ENCODE measurements around the gene MYOM1. TPM values are rescaled to one million over a fixed set of nuclear protein-coding genes. Genes with fewer than 3 reads are reported as not detected.

Gene MYOM1
- total RNA-seq, 4 donors from 2014 or later: 3.1 to 15.8 (median 9.0) TPM

DNA sequence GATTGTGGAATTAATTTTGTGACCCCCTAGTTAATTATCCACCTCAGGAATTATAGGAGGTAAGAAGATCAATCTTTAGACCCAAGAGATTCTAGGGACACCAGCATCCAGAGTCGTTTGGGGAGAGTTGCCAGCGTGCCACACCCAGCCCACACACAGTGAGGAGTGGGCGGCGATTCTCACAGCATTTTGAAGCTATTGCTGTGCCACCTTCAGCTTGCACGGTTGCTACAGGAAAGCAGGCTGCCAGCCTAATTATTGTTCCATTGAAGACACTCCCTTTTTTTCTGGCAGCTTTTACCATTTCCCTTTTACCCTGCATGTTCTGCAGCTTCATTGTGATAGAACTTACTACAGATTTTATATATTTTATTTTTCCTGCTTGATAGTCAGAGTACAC is 14.7 kb upstream of the MYOM1 start:
- intact Hi-C loops (cut with DNase I; ENCODE audit: low total_unique reads): no loop called here
- TF ChIP-seq POLR2A (IDR thresholded peaks at IDR 0.05): no peak
- TF ChIP-seq, protein P1, sequence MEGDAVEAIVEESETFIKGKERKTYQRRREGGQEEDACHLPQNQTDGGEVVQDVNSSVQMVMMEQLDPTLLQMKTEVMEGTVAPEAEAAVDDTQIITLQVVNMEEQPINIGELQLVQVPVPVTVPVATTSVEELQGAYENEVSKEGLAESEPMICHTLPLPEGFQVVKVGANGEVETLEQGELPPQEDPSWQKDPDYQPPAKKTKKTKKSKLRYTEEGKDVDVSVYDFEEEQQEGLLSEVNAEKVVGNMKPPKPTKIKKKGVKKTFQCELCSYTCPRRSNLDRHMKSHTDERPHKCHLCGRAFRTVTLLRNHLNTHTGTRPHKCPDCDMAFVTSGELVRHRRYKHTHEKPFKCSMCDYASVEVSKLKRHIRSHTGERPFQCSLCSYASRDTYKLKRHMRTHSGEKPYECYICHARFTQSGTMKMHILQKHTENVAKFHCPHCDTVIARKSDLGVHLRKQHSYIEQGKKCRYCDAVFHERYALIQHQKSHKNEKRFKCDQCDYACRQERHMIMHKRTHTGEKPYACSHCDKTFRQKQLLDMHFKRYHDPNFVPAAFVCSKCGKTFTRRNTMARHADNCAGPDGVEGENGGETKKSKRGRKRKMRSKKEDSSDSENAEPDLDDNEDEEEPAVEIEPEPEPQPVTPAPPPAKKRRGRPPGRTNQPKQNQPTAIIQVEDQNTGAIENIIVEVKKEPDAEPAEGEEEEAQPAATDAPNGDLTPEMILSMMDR (IDR thresholded peaks at IDR 0.05): no peak
- DNase-seq: no peak

DNA sequence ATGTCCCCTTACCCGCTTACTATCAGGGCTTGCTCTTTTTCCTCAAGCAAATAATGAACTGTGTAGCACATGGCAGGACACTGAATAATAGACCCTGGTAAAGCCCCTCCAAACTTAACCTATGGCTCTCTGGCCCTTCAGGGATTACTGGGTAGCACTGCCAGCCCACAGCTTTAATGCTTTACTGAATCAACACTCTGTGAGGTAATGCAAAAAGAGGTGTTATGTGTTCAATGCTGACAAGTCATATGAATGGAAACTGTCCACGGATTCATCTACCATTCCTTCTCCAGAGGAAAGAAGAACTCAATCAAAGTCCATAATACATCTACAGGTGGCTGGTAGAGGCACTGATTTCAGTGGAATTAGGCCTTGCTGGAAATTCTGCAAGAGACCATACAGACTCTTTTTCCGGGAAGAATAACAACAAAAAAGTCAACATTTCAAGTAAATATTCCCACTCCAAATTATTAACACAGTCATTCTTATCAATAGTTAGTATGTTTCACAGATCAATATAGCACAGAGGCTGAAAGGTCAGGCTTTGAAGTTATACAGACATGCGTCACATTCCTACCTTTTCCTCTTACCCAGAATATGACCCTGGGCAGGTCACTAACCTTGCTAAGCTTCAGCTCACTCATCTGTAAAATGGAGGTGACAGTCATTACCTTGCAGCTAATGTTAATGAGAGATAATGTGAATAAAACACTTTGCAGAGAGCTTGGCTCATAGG is 13.8 kb upstream of the MYOM1 start:
- TF ChIP-seq, protein P1 (IDR thresholded peaks at IDR 0.05): no peak
- no peak for TF ChIP-seq POLR2A (IDR thresholded peaks at IDR 0.05)
- intact Hi-C loops (cut with DNase I; ENCODE audit: low total_unique reads): no loop called here
- no peak for DNase-seq

More for the DNA sequence above, 14.7 kb upstream of the MYOM1 start:
- H3K4me1 ChIP-seq: no peaks in the 10 kb centered on the region
- H3K27me3 ChIP-seq: no peaks in the 10 kb centered on the region
- H3K27ac ChIP-seq: no peak overlapping the region
- H3K36me3 ChIP-seq: no peaks in the 10 kb centered on the region
- no peak overlapping the region for H3K4me3 ChIP-seq
- H3K9me3 ChIP-seq: no peaks in the 10 kb centered on the region

DNA sequence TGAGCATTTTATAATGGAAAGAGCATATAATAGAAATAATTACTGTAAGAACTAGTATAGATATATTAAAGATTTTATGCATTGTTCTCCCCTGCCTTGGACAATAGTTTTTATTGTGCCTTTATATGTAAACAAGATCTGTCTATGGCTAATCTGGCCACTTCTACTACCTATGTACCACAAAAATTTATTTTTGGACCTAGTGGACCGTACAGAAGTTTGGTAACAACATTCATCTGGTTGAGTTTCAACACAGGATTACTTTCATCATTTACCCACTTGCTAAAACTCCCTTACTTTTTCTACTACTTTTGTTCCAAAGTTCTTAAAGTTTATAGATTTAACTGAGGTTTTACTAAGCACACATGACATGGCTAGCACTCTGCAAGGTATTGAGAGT is 13.2 kb upstream of the MYOM1 start:
- no peaks in the 10 kb centered on the region for H3K9me3 ChIP-seq
- H3K4me1 ChIP-seq: no peaks in the 10 kb centered on the region
- no peak overlapping the region for H3K4me3 ChIP-seq
- H3K27ac ChIP-seq: no peak overlapping the region
- TF ChIP-seq, protein P1 (IDR thresholded peaks at IDR 0.05): no peak
- TF ChIP-seq POLR2A (IDR thresholded peaks at IDR 0.05): no peak
- H3K36me3 ChIP-seq: no peaks in the 10 kb centered on the region
- intact Hi-C loops (cut with DNase I; ENCODE audit: low total_unique reads): no loop called here
- no peaks in the 10 kb centered on the region for H3K27me3 ChIP-seq
- DNase-seq: no peak

More for the DNA sequence above, 13.8 kb upstream of the MYOM1 start:
- H3K4me3 ChIP-seq: no peak overlapping the region
- H3K27me3 ChIP-seq: no peaks in the 10 kb centered on the region
- H3K9me3 ChIP-seq: no peaks in the 10 kb centered on the region
- H3K4me1 ChIP-seq: no peaks in the 10 kb centered on the region
- H3K36me3 ChIP-seq: no peaks in the 10 kb centered on the region
- H3K27ac ChIP-seq: no peak overlapping the region

DNA sequence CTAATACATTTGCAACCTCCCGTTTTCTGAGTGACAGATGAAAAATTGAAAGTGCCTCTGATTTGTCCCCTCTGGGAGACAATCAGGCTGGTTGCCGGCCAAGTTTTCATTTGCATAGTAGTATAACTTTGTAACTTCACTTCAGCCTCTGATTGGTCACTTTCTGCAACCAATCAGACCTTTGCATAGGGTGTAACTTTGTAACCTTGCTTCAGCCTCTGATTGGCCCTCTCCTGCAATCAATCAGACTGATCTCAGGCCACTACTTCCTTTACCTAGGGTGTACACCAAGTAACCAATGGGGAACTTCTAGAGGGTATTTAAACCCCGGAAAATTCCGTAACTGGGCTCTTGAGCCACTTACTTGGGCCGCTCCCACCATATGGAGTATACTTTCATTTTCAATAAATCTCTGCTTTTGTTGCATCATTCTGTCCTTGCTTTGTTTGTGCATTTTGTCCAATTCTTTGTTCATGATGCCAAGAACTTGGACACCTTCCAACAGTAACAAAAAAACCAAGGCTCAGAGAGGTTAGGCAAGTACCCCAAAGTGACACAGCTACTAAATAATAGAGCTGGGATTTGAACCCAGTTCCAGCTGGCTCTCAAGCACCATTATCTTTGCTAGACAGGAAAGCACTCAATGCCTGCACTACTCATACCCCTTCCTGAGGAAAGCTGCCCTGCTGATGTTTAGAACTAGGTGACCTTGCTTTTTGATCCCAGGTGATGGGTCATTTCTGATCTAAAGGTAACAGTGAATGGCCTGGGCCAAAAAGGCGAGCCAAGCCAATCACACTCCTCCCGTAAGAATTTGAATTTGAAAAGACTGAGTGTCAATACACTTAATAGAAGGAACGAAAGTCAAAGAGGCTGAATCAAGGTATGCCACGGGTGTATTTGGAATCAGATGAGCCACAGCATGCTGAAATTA is 10.9 kb upstream of the MYOM1 start:
- no peak for DNase-seq
- no peaks in the 10 kb centered on the region for H3K36me3 ChIP-seq
- no peak overlapping the region for H3K4me3 ChIP-seq
- TF ChIP-seq, protein P1 (IDR thresholded peaks at IDR 0.05): no peak
- no peak for TF ChIP-seq POLR2A (IDR thresholded peaks at IDR 0.05)
- H3K4me1 ChIP-seq: no peaks in the 10 kb centered on the region
- H3K27ac ChIP-seq: no peak overlapping the region
- H3K27me3 ChIP-seq: no peaks in the 10 kb centered on the region
- intact Hi-C loops (cut with DNase I; ENCODE audit: low total_unique reads): no loop called here
- H3K9me3 ChIP-seq: no peaks in the 10 kb centered on the region

DNA sequence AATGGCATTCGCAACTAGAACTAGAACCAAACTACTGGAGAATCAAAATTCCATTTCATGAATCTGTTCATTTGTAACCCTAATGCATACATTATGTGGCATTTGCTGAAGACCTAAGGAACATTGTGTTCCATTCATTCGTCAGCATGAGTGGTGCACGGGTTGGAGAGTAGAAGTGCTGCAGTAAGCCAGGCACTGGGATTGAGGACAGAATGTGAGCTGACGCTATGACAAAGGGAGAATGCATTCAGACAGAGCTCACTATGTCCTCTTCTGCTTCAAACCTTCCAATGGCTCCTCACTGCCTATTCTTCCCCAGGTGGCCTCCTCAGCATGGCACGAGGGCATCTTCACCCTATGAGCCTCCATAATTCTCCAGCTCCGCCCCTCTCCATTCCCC is 6.3 kb upstream of the MYOM1 start:
- Histone ChIP-seq H3K4me1 (no peaks in the 10 kb centered on the region), H3K4me3 (no peak overlapping the region), H3K9me3 (no peaks in the 10 kb centered on the region), H3K27me3 (no peaks in the 10 kb centered on the region), H3K27ac (no peak overlapping the region), H3K36me3 (no peaks in the 10 kb centered on the region)
- no peak for DNase-seq
- intact Hi-C loops (cut with DNase I; ENCODE audit: low total_unique reads): no loop called here
- TF ChIP-seq, protein P1 (IDR thresholded peaks at IDR 0.05): no peak

Data from uterus (tissue), 4 donors.